A673 (cell line): ENCODE results near the gene RELCH.

Source experiments
- CTCF ChIP-seq: fragments of 300-800, 200-600 bp; sonication (generic); conservative IDR thresholded peaks from 2 replicates; pipeline ENCODE4 v1.5.1; 2017; ENCODE audit warnings: low read depth, mild to moderate bottlenecking, antibody characterized with exemption, low read length, moderate library complexity, mixed read lengths
- EZH2 ChIP-seq: fragments of 200-600 bp; sonication (generic); IDR thresholded peaks from 2 replicates; pipeline ENCODE4 v1.6.1; 2017; ENCODE audit warnings: borderline replicate concordance, low read depth, mild to moderate bottlenecking, mixed read lengths, antibody characterized with exemption, low read length; ENCODE audit not compliant: poor library complexity, severe bottlenecking

DNA sequence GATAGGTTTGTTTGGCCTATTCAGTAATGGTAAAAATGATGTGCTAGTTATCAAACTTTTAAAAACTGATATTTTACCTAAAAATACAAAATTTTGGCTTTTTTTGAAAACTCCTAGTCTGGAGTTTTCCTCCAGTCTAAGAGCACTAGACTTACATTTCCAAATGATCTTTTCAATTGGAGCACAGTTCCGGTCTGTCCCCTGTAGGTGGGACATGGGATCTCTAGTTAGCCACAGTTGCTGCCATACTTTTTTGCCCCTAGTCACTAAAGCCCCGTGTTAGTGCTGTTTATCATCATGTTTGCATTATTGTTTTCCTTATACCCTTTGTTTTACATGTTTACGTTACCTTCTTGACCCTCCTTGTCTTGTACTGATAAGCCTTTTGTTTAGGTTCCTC, 52.4 kb downstream of the RELCH start:
- TF ChIP-seq CTCF (no peak), EZH2 (no peak)
